Measurements from ENCODE around the gene MAGEA3.
"Not testable (repeated sequence)": the region's sequence is repeated elsewhere in the genome, so short reads cannot be mapped to it uniquely, and the experiment has no call there.

Gene MAGEA3

GRCh38 chrX:152697952-152698931 lies at the start of gene MAGEA3:
MAGEA3 (plus strand) TSS chrX:152698794; CDS start chrX:152700833, 2,039 bp downstream.
- DNase-seq (ENCODE audit: low read depth): not testable (repeated sequence)

- DNase-seq (ENCODE audit: low read depth): no peak
These were observed 46.5 kb upstream of the MAGEA3 start for GRCh38 chrX:152652060-152652459.

GRCh38 chrX:152652467-152652866 lies 46.1 kb upstream of the MAGEA3 start:
- no peak for DNase-seq (ENCODE audit: low read depth)

GRCh38 chrX:152656087-152656486 lies 42.5 kb upstream of the MAGEA3 start:
- no peak for DNase-seq (ENCODE audit: low read depth)

- DNase-seq (ENCODE audit: low read depth): no peak
These were observed 41.7 kb upstream of the MAGEA3 start for GRCh38 chrX:152656890-152657289.

GRCh38 chrX:152658302-152658701 lies 40.3 kb upstream of the MAGEA3 start:
- no peak for DNase-seq (ENCODE audit: low read depth)

GRCh38 chrX:152663086-152663485 lies 35.5 kb upstream of the MAGEA3 start:
- DNase-seq (ENCODE audit: low read depth): no peak

- no peak for DNase-seq (ENCODE audit: low read depth)
These were observed 24.5 kb upstream of the MAGEA3 start for GRCh38 chrX:152674135-152674534.

GRCh38 chrX:152674652-152675051 lies 23.9 kb upstream of the MAGEA3 start:
- not testable (repeated sequence) for DNase-seq (ENCODE audit: low read depth)

GRCh38 chrX:152681012-152681411 lies 17.6 kb upstream of the MAGEA3 start:
- DNase-seq (ENCODE audit: low read depth): not testable (repeated sequence)

- not testable (repeated sequence) for DNase-seq (ENCODE audit: low read depth)
These were observed 1.8 kb downstream of the MAGEA3 start for GRCh38 chrX:152700390-152700789.

GRCh38 chrX:152706500-152706899 lies 7.9 kb downstream of the MAGEA3 start:
- DNase-seq (ENCODE audit: low read depth): not testable (repeated sequence)

GRCh38 chrX:152709173-152709572 lies 10.6 kb downstream of the MAGEA3 start, which contains the start of gene CSAG2:
CSAG2 (minus strand) TSS chrX:152709273; CDS start chrX:152709112, 161 bp downstream.
- DNase-seq (ENCODE audit: low read depth): not testable (repeated sequence)

GRCh38 chrX:152713195-152713594 lies 14.6 kb downstream of the MAGEA3 start:
- DNase-seq (ENCODE audit: low read depth): not testable (repeated sequence)

GRCh38 chrX:152713815-152714787 lies 15.5 kb downstream of the MAGEA3 start, which contains the start of gene MAGEA2B:
MAGEA2B (plus strand) TSS chrX:152714628; CDS start chrX:152717107, 2,479 bp downstream.
- DNase-seq (ENCODE audit: low read depth): not testable (repeated sequence)

GRCh38 chrX:152725409-152725808 lies 26.8 kb downstream of the MAGEA3 start:
- no peak for DNase-seq (ENCODE audit: low read depth)

GRCh38 chrX:152733261-152733975 lies 34.8 kb downstream of the MAGEA3 start, which contains the start of the genes CSAG1 and MAGEA12:
CSAG1 (minus strand) TSS chrX:152733721; CDS start chrX:152732460, 1,261 bp downstream.
MAGEA12 (plus strand) TSS chrX:152733757; CDS start chrX:152736162, 2,405 bp downstream.
- DNase-seq (ENCODE audit: low read depth): no peak

- DNase-seq (ENCODE audit: low read depth): not testable (repeated sequence)
These were observed 35.7 kb downstream of the MAGEA3 start for GRCh38 chrX:152734143-152734858.

GRCh38 chrX:152735101-152735500 lies 36.5 kb downstream of the MAGEA3 start:
- no peak for DNase-seq (ENCODE audit: low read depth)

GRCh38 chrX:152735860-152736511 lies 37.4 kb downstream of the MAGEA3 start:
- no peak for DNase-seq (ENCODE audit: low read depth)
